ENCODE results near the gene TM4SF1.

TM4SF1 gene

DNA sequence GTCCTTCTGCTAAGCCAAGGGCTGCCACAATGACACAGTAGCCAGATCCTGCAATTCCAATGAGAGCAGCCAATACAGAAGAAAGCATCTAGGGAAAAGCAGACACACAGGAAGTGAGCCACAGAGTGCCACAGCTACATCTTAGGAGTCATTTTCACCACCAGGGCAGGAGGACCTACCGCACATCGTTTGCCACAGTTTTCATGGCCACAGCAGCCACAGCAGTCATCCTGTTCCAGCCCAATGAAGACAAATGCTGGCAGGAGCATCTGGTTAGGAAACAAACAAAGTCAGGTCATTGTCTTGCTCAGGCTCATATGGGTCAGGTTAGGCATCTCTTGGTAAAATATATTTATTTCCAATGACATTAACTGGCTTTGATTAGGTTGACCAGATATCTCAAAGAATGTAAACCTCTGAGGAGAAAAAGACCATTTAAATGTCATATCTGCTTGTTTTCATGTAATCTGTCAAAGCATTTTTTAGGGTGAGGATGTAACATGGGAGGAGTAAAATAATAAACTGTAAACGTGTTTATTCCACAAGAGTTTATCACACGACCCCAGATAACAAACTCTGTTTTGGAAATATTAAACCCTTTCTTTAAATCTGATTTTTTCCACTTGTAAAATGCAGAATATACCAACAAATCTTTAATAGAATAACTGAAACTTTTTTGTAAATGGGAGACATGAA is 1.8 kb downstream of the TM4SF1 start:
- DNase-seq: no peak

DNA sequence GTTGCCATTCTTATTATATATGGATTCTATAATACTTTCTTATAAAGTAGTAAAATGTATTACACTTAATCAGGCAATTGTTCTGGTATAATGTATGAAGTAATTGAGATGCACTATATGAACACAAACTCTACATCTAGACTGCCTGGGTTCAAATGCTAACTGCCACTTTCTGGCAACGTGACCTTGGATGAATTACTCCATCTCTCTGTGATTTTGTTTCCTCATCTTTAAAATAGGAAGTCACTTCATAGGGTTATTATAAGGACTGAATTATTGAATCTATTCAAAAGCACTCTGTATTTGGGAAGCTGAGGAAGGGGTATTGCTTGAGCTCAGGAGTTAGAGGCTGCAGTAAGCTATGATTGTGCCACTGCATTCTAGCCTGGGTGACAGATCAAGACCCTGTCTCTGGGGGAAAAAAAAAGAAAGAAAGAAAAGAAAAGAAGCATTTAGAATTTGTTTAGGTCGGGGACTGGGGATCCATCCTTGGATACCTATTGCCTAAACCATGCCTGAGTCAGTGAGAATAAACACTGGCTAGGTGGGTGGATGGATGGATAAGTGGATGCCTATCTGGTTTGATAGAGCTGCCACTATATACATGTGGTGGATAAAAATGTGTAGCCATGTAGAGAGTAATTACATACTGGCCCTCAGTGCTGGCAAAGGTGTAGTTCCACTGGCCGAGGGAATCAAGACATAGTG is 2.5 kb downstream of the TM4SF1 start:
- no peak for DNase-seq

DNA sequence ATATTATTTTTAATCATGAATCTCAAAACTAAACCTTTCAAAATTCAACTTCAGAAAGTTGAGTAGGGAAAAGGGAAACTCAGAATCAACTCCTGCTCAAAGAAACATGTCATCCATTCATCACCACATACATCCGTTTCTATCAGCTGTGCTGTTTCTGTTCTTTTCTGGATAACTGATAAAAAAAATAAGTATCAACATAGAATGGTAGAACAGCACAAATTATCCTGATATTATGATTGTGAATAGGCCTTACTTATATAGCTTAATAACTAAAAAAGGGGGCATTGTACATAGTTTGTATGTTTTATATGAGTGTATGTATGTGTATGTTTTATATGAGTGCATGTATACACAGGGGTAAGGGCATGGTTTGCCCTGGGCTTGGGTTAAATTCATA is 3.1 kb downstream of the TM4SF1 start:
- no peak for DNase-seq

DNA sequence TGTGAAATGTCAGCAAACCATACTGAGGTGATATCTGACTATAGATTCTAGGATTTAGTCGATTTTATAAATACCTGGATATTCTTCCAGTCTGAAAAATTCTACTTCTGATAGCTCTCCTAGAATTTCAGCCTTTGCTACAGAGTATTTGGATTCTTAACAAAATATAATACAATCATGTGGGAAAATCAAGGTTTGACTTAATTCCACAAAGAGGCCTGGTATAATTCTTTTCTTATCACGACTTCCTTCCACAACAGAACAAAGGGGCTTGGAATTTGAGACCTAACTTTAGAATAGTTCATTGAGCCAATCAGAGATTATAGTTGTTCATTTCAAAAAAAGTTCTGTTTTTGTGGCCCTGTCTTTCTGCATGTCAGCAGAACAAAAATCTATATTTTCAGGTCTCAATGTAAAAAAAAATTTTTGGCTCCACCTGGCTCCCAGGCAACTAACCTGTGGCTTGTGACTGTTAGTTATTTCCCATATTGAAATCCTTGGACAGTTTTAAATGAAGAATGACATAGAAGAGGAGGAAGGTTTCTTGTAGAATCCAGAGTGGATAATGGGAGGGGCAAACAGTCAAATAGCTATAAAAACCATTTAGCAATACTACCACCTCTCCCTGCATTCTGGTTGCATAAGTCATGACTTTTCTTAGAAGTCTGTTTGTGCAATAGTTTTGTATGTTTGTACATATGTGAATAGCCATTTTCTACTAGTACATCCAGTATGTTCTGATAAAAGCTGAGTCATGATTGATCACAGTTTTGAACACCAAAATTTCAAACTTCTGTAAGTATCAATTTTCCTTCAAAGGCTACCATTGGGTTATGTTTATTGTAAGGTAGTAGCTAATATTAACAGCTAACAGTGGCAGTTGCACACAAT is 4.0 kb downstream of the TM4SF1 start:
- DNase-seq: no peak

DNA sequence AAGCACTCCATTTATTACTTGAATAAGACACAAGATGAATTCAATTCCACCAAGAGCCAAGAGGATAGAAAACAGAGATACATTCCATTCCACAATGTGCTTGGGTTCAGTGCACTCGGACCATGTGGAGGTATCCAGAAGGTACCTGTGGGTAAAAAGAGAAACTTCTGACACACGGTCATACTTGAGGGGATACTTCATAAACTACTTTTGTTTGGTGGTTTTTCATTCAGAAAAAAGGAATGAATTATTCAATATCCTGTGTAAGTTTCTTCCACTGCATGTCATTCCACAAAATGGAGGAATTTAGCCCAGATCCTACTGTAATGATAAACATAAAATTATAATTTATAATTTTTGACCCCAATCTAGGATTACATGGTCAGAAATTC is 5.7 kb downstream of the TM4SF1 start:
- DNase-seq: no peak

DNA sequence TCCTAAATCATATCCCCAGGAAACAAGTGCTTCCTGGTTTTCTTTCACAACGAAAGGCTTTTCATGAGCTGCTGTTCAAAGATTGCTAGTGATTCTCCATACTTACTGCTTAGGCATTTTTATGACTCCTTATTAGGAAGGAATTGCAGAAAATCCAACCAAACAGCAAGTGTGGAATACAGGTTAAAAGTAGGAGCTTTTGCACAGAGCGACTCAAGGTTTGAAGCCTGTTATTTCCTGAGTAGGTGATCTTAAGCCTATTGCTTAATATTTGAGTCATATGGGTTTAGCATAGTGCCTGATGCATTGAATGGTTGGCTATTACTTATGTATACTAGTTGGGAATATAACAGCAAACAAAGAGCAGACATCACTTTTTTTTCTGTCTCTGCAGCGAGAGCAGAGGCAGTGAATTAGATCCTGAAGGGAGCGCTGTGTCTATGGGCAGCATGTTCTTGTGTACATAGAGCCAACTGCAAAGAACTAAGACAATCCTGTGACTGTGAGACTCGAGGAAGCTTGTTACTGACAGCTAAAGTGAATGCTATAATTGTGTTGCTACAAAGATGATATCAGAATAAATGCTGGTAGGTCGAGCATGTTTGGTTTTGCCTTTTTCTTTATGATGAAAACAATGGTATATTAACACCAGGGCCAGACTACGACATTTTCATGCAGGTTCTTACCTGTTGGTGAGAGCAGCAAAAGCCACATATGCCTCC is 6.3 kb downstream of the TM4SF1 start:
- DNase-seq: no peak

DNA sequence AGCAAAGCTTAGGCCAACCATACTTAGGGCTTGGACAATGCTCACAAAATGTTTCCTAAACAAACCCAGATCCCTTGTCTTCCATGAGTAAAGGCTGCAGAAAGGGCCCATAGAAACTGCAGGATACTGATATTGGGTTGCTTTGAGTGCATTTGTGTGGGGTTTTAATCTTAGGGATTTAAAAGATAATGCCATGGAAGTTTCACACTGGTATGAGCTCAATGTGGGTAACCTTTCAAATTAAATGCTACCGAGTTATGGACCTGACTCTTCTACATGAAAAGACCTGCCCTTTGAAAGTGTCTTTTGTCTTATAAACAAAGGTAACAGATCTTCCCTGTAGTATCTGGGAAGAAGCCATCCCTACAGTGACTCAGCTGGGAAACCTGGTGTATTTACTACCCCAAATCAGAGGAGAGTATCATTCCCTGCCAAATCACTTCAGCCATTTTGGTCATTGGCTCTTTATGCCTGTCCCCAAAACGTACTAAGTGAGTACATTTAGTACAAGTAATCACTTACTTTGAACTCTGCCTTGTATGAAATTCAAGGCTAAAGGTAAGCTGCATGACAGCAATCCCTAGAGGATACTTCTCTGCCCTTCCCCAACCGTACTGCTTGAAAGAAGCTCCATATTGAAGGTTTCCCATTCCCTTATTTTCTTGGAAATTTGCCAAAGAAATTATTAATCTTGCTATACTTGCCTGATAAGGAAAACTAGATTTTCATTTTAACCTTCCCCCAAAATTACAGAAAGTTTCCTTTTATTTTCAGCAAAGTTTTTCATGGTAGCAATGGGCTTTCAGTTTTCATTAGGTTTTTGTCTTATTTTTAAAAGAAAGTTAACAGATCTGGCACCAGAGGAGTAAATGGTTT is 7.2 kb downstream of the TM4SF1 start:
- DNase-seq: no peak

DNA sequence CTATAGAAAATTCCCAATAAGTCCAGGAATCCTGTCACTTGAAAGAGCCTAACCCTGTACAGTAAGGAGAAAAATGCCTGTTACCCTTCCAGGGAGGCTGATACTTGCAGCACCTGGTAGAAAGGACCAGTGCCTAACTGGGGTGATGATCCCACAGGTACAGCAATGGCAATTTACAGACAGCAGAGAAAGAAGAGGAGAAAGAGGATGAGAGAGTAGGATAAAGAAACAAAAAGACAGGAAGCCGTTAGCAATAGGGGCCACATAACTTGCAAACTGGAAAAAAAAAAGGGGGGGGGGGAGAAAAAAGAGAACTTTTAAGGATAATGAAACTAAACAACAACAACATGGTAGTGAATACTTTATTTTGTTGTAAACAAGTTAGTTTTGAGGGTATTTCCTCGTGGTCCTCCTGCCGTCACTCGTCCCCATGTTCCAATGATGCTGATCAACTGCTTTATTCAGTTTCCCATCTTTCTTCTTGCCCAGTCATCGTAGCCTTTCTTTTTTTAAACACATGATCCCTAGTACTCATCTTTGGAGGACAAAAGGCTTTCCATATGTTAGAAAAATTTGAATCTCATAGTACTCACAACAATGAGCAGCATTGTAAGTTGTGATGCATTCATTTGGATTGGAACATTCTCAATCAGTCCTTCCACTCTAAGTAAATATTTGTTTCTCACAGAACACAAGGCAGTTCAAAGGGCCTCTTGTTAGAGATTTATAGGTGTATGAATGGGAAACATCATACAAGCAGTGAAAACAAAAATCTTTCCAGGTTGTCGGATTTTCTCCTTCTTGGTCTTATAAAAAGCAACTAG is 8.6 kb downstream of the TM4SF1 start:
- no peak for DNase-seq

DNA sequence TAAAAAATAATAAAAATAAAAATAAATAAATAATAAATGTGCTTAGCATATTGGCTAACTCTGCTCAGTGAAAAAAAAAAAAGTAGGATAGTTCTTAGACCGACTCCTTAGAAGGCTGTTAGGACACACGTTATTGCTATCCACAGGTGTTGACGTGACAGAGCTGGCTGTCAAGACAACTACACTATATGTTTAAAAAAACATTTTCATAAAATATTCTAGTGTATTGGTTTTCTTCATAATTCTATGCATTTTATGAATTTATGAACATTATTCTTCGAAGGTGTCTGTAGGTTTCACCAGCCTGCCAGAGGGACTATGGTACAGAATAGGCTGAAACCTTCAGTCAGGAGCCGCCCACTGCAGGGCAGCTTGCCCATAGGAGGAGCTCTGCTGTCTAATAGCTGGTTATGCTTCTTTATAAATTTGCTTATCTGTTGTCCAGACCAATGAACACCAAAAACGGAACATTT is 9.2 kb downstream of the TM4SF1 start:
- DNase-seq: no peak

DNA sequence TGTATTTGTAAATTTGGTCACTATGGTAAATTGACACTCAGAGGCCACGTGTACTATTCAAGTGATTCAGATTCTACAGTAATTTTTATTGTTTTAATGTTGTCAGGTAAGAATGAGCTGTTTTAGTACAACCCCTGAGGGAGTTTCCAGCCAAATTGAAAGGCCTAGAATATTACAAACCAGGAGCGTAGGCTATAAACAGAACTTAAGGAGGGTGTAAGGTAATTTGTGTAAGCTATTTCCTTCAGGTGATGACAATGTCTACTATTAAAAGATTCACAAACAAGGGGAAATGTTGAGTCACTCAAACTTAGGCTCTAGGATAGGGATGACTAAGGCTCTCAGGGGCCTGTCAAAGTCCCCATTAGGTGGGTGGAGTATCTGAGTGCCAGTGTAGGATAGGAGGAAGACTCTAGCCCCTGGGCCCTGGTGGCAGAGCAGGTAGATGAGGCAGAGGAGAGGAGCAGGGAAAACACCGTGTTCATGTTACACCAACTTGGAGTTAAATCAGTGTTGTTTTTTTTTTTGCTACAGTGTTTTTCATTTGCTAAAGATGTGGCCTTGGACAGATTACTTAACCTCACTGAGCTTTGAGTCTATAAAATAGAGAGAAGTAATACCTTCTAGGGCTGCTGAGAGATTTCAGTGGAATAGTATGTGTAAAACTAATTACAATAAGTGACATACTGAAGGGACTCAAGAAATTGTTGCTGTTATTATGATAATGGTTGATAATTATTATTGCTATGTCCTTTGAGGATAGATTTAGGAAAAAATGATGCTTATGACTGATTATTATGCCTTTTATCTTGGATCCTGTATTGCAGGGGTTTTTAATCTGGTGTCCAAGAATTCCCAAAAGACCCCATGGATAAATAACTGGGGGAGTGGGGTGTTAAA is 10.3 kb downstream of the TM4SF1 start:
- DNase-seq: no peak

DNA sequence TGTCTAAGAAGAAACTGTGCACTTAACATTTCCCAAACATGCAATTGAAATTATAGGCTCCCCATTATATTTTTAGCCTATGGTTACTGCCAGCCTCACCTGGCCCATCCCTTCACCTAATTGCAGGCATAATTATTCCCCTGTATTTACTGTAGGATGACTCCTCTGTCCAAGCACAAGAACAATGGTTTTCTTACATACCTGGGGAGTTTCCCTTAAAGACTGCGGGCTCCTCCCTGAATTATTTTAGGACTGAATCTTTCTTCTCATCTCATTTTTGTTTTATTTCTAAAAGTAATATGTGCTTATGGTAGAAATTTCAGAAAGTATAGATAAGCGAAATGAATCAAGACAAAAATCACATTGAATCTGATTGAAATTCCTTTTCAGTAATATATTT is 11.4 kb downstream of the TM4SF1 start:
- no peak for DNase-seq

DNA sequence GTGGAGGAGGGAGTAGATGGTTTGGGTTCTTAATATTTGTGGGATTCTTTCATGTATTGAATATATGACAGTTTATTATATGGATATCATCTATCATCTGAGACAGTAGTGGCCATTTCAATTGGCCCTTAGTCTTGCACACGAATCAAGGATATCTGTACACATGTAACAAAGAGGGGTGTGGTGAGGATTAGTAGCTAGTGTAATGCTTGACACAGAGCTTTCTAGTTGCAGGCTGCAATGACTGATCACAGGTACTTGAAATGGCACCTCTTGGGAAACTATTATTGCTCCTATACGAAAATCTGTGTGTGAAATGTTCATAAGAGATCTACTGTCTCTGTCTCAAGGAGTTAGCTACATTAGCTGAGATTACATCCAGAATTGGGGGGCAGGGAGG is 12.8 kb downstream of the TM4SF1 start:
- no peak for DNase-seq

DNA sequence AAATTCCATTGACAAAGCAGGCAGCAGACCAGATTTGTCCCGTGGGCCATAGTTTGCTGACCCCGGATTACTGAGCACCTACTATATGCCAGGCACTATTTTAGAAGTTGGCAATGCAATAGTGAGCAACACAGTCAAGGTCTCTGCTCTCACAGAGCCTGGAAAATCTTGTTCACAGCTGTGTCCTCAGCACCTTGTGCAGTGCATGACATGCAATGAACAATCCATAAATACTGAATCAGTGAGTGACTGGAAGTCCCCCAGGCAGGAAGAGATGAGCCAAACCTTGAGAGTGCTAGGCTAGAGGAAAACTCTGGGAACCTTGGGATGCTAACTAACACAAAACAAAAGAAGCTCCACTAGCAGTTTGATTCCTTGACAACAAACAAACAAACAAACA is 14.4 kb downstream of the TM4SF1 start:
- no peak for DNase-seq

DNA sequence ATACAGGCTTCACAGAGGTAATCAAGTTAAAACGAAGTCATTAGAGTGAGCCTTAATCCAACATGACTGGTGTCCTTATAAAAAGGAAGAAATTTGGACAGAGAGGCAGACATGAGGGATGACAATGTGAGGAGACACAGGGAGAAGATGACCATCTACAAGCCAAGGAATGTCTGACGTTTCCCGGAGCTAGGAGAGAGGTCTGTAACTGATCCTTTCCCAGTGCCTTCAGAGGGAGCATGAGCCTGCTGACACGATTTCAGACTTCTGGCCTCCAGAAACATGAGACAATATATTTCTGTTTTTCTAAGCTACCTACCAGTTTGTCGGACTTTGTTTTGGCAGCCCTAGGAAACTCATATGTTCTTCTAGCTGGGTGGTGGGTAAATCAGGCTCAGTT is 15.1 kb downstream of the TM4SF1 start:
- no peak for DNase-seq

DNA sequence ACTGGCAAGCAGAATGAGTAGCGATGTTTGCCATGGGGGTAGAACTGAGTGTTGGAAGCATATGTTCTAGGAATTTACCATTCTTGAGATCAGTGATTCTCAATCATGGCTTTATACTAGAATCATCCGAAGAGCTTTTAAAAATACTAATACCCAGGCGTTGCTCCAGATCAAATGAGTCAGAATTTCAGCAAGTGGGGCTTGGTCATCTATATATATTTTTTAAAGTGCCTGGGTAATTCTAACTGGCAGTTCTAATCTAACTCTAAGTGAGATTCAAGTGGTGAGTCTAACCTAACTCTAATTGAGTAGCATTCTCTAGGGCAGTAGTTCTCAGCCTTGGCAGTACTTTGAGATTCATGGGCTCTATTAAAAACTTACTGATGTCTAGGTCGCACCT is 20.8 kb downstream of the TM4SF1 start:
- DNase-seq: no peak

DNA sequence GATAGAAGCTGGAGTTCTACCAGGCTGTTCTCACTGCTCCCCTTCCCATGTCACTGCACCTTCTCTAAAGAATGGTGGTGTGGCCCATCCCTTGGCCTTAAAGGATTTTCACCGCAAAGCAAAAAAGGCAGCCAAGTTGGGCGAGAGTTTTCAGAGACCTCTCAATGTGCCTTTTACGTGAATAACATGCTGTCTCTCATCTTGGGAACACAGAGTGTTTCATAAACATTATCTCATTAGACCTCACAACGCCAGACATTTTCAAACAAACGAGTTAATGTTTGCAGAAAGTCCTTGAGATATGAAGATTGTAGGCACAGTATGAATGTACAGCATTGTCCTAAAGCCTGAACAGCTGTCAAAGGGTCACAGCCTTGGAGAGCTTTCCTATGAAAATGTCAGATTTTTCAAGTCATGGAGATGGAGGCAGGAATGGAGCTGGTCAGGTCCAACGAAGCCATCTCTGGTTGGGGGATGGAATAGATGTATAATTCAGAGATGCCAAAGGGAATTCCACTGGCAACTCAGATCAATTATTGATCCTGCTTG is 21.3 kb downstream of the TM4SF1 start:
- no peak for DNase-seq

DNA sequence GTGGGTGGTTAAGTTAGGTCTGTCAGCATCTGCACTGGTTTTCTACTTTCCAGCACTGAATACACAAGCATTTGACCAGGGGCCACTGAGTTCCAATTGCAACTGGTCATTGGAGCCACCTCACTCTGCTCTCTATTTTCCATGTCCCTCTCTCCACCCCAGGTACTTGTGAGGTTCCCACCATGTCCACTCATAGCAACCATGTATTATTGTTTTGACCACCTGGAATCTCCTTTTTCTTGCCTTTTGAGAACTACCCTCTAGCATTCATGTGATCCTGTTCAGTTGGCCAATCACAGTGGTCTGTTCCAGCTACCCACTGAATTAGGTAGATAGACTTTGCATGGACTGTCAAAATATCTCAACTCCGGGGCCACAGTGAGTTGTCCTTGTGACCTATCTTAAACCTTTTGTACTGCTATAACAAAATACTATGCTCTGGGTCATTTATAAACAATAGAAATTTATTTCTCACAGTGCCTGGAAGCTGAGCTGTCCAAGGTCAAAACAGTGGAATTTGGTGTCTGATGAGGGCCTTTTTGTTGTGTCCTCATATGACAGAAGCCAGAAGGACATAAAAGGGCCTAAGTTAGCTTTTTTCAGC is 23.8 kb downstream of the TM4SF1 start:
- DNase-seq: no peak

DNA sequence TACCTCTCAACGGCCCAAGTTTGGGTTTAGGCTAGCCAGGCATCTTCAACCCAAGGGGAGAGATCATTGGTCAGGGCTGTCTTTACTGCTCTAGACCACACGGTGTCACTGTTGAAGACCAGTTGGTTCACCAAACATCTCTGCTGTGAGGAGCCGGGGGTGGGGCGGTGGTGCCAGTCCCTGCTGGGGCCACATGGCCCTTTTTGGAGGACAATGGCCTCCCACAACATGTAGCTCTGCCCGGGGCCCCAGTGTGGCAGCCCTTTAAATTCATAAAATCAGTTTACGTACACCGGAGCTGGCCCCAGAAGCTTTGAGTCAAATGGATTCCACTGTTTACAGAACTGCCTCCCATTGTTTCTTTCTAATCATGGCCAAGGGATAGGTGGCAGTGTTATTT is 24.9 kb downstream of the TM4SF1 start:
- DNase-seq: peak in 7 of 14 donors; percentile 8 to 41 (median 31)

DNA sequence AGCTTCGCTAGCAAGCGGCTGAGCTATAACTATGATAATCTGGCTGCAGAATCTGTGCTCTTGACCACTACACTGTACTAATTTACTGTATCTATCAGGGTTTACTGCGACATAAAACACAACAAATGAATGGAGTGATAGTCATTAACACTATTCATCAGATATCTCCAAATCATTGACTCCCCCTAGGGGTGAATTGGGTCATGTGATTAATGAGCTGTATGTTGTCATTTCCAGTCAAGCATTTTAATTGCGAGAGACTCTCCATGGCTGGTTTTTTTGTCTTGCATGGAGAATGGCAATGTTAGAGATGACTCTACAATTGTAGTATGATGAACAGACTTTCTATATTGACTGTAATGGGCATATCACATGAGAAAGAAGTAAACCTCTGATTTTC is 33.5 kb downstream of the TM4SF1 start:
- no peak for DNase-seq
